GM12878 (cell line): ENCODE measurements around the gene TMED7. TPM values are rescaled to one million over a fixed set of nuclear protein-coding genes. Genes with fewer than 3 reads are reported as not detected.

Experiments used
- CEBPZ ChIP-seq: fragments of 150-350 bp; IDR thresholded peaks from 2 replicates; pipeline ENCODE4 v1.6.1; 2016; ENCODE audit warnings: low read depth, low read length
- CTCF ChIP-seq, 3 experiments: IDR thresholded peaks in 2 of 3; conservative IDR thresholded peaks in 1 of 3; 2 replicates each; pipeline ENCODE4 v1.5.1; 2011; ENCODE audit warnings: low read depth in 3 of 3, low read length in 3 of 3, mild to moderate bottlenecking in 3 of 3, control low read depth in 2 of 3, moderate library complexity in 2 of 3, inconsistent platforms in 1 of 3, mixed read lengths in 1 of 3; ENCODE audit not compliant: control insufficient read depth in 2 of 3, insufficient read depth in 1 of 3; ENCODE audit errors: extremely low read depth in 1 of 3
- ETV6 ChIP-seq, 2 experiments: fragments of 450-650 bp in 1 of 2; IDR thresholded peaks in 1 of 2; conservative IDR thresholded peaks in 1 of 2; 2 replicates each; pipeline ENCODE4 v1.6.1; 2014; ENCODE audit warnings: antibody characterized with exemption in 1 of 2, borderline replicate concordance in 1 of 2, low read depth in 1 of 2, mild to moderate bottlenecking in 1 of 2, moderate library complexity in 1 of 2
- EZH2 ChIP-seq: IDR thresholded peaks from 2 replicates; pipeline ENCODE4 v1.6.1; 2012; ENCODE audit warnings: low read depth, mild to moderate bottlenecking, control low read depth, inconsistent platforms, low read length, borderline replicate concordance; ENCODE audit not compliant: control insufficient read depth
- IRF3 ChIP-seq: fragments of 450-650 bp; IDR thresholded peaks from 2 replicates; pipeline ENCODE4 v1.6.1; 2014; ENCODE audit warnings: mild to moderate bottlenecking
- IRF4 ChIP-seq: IDR thresholded peaks from 2 replicates; pipeline ENCODE4 v1.6.1; 2011; ENCODE audit warnings: low read depth, low read length
- NFYB ChIP-seq: IDR thresholded peaks from 2 replicates; pipeline ENCODE4 v1.6.1; 2011; ENCODE audit warnings: low read depth, mild to moderate bottlenecking, low read length, improper control_type of control experiment, moderate library complexity; ENCODE audit not compliant: insufficient read depth
- NR2F1 ChIP-seq: fragments of 450-650 bp; conservative IDR thresholded peaks from 2 replicates; pipeline ENCODE4 v1.6.1; 2017; ENCODE audit warnings: mild to moderate bottlenecking
- RAD21 ChIP-seq: IDR thresholded peaks from 2 replicates; pipeline ENCODE4 v1.6.1; 2011; ENCODE audit warnings: mild to moderate bottlenecking, low read depth, low read length, moderate library complexity; ENCODE audit not compliant: insufficient read depth
- RBBP5 ChIP-seq: fragments of 200-600 bp; sonication (generic); conservative IDR thresholded peaks from 2 replicates; pipeline ENCODE4 v1.6.1; 2016
- RFX5 ChIP-seq: IDR thresholded peaks from 2 replicates; pipeline ENCODE4 v1.6.1; 2011; ENCODE audit warnings: low read depth, low read length, improper control_type of control experiment
- SREBF2 ChIP-seq: IDR thresholded peaks from 2 replicates; pipeline ENCODE4 v1.6.1; 2012; ENCODE audit warnings: mild to moderate bottlenecking, low read length
- USF2 ChIP-seq: IDR thresholded peaks from 2 replicates; pipeline ENCODE4 v1.6.1; 2011; ENCODE audit warnings: low read depth, low read length, improper control_type of control experiment, borderline replicate concordance
- ZNF207 ChIP-seq: fragments of 450-650 bp; IDR thresholded peaks from 2 replicates; pipeline ENCODE4 v1.6.1; 2014; ENCODE audit warnings: antibody characterized with exemption, mild to moderate bottlenecking, borderline replicate concordance
- ZZZ3 ChIP-seq: IDR thresholded peaks from 2 replicates; pipeline ENCODE4 v1.6.1; 2011; ENCODE audit warnings: low read depth; ENCODE audit not compliant: control insufficient read depth, insufficient read length
- polyA plus RNA-seq, 11 experiments: library from polyadenylated mRNA; depleted of rRNA in 4 of 11; unstranded in 6 of 11; stranded (reverse) in 5 of 11; fragments of >200 nt; fragmentation: Nextera tagmentation in 4 of 11; fragmentation: Illumina TruSeq in 1 of 11; extraction: Ambion mirVana in 4 of 11; extraction: Trizol in 1 of 11; gene quantifications; 1 replicate in 1 of 11; 2 replicates in 10 of 11; pipeline versions ENCODE4 v1.2.1 to v1.2.3, GENCODE V29; 2011 to 2016; ENCODE audit warnings: inconsistent platforms in 2 of 11, missing spikeins in 2 of 11, low read depth in 1 of 11
- total RNA-seq, 4 experiments: library from RNA; depleted of rRNA in 3 of 4; stranded (reverse); fragments of >200 nt in 3 of 4; fragmentation: Illumina TruSeq in 1 of 4; extraction: Trizol in 1 of 4; gene quantifications; 2 replicates each; pipeline versions ENCODE4 v1.2.1 to v1.2.3, GENCODE V29; 2013 to 2021
- TF ChIP-seq, protein P1 (sequence below): fragments of 450-650 bp; IDR thresholded peaks from 2 replicates; pipeline ENCODE4 v1.6.1; 2016; ENCODE audit warnings: mild to moderate bottlenecking
- TF ChIP-seq, protein P2 (sequence below): fragments of 450-650 bp; IDR thresholded peaks from 2 replicates; pipeline ENCODE4 v1.6.1; 2017; ENCODE audit warnings: mild to moderate bottlenecking, low read depth, inconsistent platforms; ENCODE audit not compliant: poor library complexity, severe bottlenecking

TMED7 gene
- total and polyA plus RNA-seq, 10 of the 15 experiments (the other 5 are each of a cell fraction or from before 2014, with no cell fraction given), result 8.0 to 37.3 (median 25.2) TPM

GRCh38 chr5:115579747-115580173, 46.1 kb downstream of the TMED7 start (continued):
- TF ChIP-seq NFYB (no peak), IRF3 (no peak), RAD21 (no peak), ZZZ3 (no peak), SREBF2 (no peak), RFX5 (peak; percentile 64; the same call in 1 of the 2 replicates), CTCF (IDR thresholded peaks at IDR 0.05 in 2 of 3, conservative IDR thresholded peaks at IDR 0.05 in 1 of 3; ENCODE audit: control insufficient read depth in 2 of 3, extremely low read depth in 1 of 3, insufficient read depth in 1 of 3, low read depth in 3 of 3, low read length in 3 of 3) (no peak), USF2 (no peak; the same call in 1 of the 2 replicates), ZNF207 (no peak), ETV6 (conservative IDR thresholded peaks at IDR 0.05 in 1 of 2, IDR thresholded peaks at IDR 0.05 in 1 of 2; ENCODE audit: borderline replicate concordance in 1 of 2, low read depth in 1 of 2) (no peak), EZH2 (no peak), NR2F1 (no peak), RBBP5 (no peak), CEBPZ (no peak), IRF4 (peak; percentile 95)
- TF ChIP-seq, protein P1, sequence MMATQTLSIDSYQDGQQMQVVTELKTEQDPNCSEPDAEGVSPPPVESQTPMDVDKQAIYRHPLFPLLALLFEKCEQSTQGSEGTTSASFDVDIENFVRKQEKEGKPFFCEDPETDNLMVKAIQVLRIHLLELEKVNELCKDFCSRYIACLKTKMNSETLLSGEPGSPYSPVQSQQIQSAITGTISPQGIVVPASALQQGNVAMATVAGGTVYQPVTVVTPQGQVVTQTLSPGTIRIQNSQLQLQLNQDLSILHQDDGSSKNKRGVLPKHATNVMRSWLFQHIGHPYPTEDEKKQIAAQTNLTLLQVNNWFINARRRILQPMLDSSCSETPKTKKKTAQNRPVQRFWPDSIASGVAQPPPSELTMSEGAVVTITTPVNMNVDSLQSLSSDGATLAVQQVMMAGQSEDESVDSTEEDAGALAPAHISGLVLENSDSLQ, result no peak
- TF ChIP-seq, protein P2, sequence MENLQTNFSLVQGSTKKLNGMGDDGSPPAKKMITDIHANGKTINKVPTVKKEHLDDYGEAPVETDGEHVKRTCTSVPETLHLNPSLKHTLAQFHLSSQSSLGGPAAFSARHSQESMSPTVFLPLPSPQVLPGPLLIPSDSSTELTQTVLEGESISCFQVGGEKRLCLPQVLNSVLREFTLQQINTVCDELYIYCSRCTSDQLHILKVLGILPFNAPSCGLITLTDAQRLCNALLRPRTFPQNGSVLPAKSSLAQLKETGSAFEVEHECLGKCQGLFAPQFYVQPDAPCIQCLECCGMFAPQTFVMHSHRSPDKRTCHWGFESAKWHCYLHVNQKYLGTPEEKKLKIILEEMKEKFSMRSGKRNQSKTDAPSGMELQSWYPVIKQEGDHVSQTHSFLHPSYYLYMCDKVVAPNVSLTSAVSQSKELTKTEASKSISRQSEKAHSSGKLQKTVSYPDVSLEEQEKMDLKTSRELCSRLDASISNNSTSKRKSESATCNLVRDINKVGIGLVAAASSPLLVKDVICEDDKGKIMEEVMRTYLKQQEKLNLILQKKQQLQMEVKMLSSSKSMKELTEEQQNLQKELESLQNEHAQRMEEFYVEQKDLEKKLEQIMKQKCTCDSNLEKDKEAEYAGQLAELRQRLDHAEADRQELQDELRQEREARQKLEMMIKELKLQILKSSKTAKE, result peak; percentile 73
